ENCODE measurements around the gene SLC4A3. TPM values are rescaled to one million over a fixed set of nuclear protein-coding genes. Genes with fewer than 3 reads are reported as not detected.

The SLC4A3 gene
- polyA plus RNA-seq, 1 of the 3 experiments (the other 2 are of a cell fraction) = 12.3 TPM

GRCh38 chr2:219597552-219598307 lies 29.7 kb upstream of the SLC4A3 start, which contains the start of gene STK11IP:
STK11IP (plus strand) TSS chr2:219597857; CDS start chr2:219598120, 263 bp downstream.
- ChIA-PET CTCF (interaction anchor here (0.6 to 4.9 kb wide), 15 partner anchors 17 to 144 kb away, joined by 3 to 37 read pairs (median 5); partner anchors contain the start of genes CHPF, INHA, OBSL1 and TMEM198), POLR2A (interaction anchor here (0.5 to 3.9 kb wide), 14 partner anchors 20 to 100 kb away, joined by 3 to 56 read pairs (median 3); partner anchors contain the start of genes CHPF, INHA, OBSL1 and SLC4A3)
- DNase-seq = peak; percentile 98
- Histone ChIP-seq H3K9ac (peak within 1 kb of the TSS; percentile 75), H3K79me2 (ENCODE audit: insufficient read depth) (peaks cover 16% of the 10 kb centered on the region; the same call in 1 of the 2 replicates), H3K9me2 (no peaks in the 10 kb centered on the region), H3F3A (replicated peaks; ENCODE audit: insufficient read depth) (peaks cover 8% of the 10 kb centered on the region), H3K9me3 (no peaks in the 10 kb centered on the region), H4K20me1 (ENCODE audit: insufficient read depth) (no peaks in the 10 kb centered on the region), H2AFZ (ENCODE audit: low read depth) (peak within 1 kb of the TSS; percentile 91), H3K4me2 (peak within 1 kb of the TSS; percentile 95), H3K36me3 (replicated peaks in 1 of 2; ENCODE audit: control insufficient read depth in 1 of 2, insufficient read depth in 2 of 2, low read length in 1 of 2) (peaks cover 4 to 12% of the 10 kb centered on the region in 2 experiments), H3K4me3 (ENCODE audit: low read depth in 2 of 2, low read length in 1 of 2) (peak within 1 kb of the TSS; percentile 71 to 73), H3K27ac (ENCODE audit: low read depth in 2 of 2, low read length in 1 of 2) (peak within 1 kb of the TSS; percentile 80 to 95), H3K4me1 (ENCODE audit: control insufficient read depth in 1 of 2, insufficient read depth in 2 of 2, low read depth in 1 of 2, low read length in 1 of 2) (peaks cover 0 to 4% of the 10 kb centered on the region in 2 experiments; a peak in 2 of 4 replicates), H3K27me3 (ENCODE audit: insufficient read depth) (no peaks in the 10 kb centered on the region)
- WGBS (ENCODE audit: low lambda C conversion rate) = under 1% methylated on average over 39 of the region's 57 CpGs
- no peak for TF ChIP-seq EP300 (IDR thresholded peaks at IDR 0.05; ENCODE audit: borderline replicate concordance in 1 of 2, low read depth in 1 of 2, low read length in 1 of 2)
- no peak for TF ChIP-seq MEF2A (IDR thresholded peaks at IDR 0.05; ENCODE audit: borderline replicate concordance, low read depth)
- TF ChIP-seq TEAD4 (IDR thresholded peaks at IDR 0.05; ENCODE audit: borderline replicate concordance, insufficient read depth) = no peak
- TF ChIP-seq MXI1 (IDR thresholded peaks at IDR 0.05; ENCODE audit: low read depth, low read length) = peak; percentile 89
- no peak for TF ChIP-seq FOXJ3 (CRISPR knock-in tag; IDR thresholded peaks at IDR 0.05)
- peak; percentile 92 for TF ChIP-seq GABPA (IDR thresholded peaks at IDR 0.05; ENCODE audit: low read depth)
- peak; percentile 59; the same call in 1 of the 2 replicates for TF ChIP-seq REST (IDR thresholded peaks at IDR 0.05; ENCODE audit: low read depth, low read length)
- TF ChIP-seq CHD2 (IDR thresholded peaks at IDR 0.05; ENCODE audit: low read length, partially characterized antibody) = peak; percentile 96
- TF ChIP-seq IRF3 (IDR thresholded peaks at IDR 0.05; ENCODE audit: low read depth, low read length) = no peak
- TF ChIP-seq SIN3A (IDR thresholded peaks at IDR 0.05; ENCODE audit: borderline replicate concordance, low read depth, low read length) = peak; percentile 76; the same call in 1 of the 2 replicates
- TF ChIP-seq ELF1 (IDR thresholded peaks at IDR 0.05) = peak; percentile 96
- TF ChIP-seq RAD21 (IDR thresholded peaks at IDR 0.05; ENCODE audit: low read length) = no peak
- TF ChIP-seq RCOR1 (IDR thresholded peaks at IDR 0.05; ENCODE audit: low read length) = no peak
- TF ChIP-seq, protein P1, sequence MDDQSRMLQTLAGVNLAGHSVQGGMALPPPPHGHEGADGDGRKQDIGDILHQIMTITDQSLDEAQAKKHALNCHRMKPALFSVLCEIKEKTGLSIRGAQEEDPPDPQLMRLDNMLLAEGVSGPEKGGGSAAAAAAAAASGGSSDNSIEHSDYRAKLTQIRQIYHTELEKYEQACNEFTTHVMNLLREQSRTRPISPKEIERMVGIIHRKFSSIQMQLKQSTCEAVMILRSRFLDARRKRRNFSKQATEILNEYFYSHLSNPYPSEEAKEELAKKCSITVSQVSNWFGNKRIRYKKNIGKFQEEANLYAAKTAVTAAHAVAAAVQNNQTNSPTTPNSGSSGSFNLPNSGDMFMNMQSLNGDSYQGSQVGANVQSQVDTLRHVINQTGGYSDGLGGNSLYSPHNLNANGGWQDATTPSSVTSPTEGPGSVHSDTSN (IDR thresholded peaks at IDR 0.05) = peak; percentile 51; the same call in 1 of the 2 replicates
- peak; percentile 95 for TF ChIP-seq POLR2AphosphoS5 (IDR thresholded peaks at IDR 0.05; ENCODE audit: low read depth, low read length)
- no peak for TF ChIP-seq GATA2 (CRISPR knock-in tag; IDR thresholded peaks at IDR 0.05)
- TF ChIP-seq TAF1 (IDR thresholded peaks at IDR 0.05; ENCODE audit: borderline replicate concordance, low read depth, low read length) = peak; percentile 94
- peak; percentile 75; the same call in 1 of the 2 replicates for TF ChIP-seq YY1 (IDR thresholded peaks at IDR 0.05; ENCODE audit: low read depth)
- no peak for TF ChIP-seq FOXM1 (IDR thresholded peaks at IDR 0.05; ENCODE audit: low read depth)
- 0 out of 2 replicates have a peak, but pooled peaks have one; percentile 8 for TF ChIP-seq SMC3 (IDR thresholded peaks at IDR 0.05; ENCODE audit: low read depth, low read length)
- no peak; the same call in 1 of the 2 replicates for TF ChIP-seq JUND (IDR thresholded peaks at IDR 0.05)
- TF ChIP-seq, protein P2, sequence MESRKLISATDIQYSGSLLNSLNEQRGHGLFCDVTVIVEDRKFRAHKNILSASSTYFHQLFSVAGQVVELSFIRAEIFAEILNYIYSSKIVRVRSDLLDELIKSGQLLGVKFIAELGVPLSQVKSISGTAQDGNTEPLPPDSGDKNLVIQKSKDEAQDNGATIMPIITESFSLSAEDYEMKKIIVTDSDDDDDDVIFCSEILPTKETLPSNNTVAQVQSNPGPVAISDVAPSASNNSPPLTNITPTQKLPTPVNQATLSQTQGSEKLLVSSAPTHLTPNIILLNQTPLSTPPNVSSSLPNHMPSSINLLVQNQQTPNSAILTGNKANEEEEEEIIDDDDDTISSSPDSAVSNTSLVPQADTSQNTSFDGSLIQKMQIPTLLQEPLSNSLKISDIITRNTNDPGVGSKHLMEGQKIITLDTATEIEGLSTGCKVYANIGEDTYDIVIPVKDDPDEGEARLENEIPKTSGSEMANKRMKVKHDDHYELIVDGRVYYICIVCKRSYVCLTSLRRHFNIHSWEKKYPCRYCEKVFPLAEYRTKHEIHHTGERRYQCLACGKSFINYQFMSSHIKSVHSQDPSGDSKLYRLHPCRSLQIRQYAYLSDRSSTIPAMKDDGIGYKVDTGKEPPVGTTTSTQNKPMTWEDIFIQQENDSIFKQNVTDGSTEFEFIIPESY (IDR thresholded peaks at IDR 0.05; ENCODE audit: borderline replicate concordance, low read depth) = peak; percentile 89
- peak; percentile 79 for TF ChIP-seq NFIC (IDR thresholded peaks at IDR 0.05; ENCODE audit: borderline replicate concordance)
- TF ChIP-seq, protein P3, sequence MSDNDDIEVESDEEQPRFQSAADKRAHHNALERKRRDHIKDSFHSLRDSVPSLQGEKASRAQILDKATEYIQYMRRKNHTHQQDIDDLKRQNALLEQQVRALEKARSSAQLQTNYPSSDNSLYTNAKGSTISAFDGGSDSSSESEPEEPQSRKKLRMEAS (IDR thresholded peaks at IDR 0.05; ENCODE audit: low read depth) = peak; percentile 69
